Tibial nerve (tissue), 4 donors: ENCODE results near the gene RNF4.

Experiments used
- CTCF ChIP-seq, 5 experiments: fragments of 200-600 bp in 3 of 5; fragments of 450-650 bp in 2 of 5; sonication (generic) in 3 of 5; IDR thresholded peaks; one replicate each; pipeline ENCODE4 v1.5.1; 2016 to 2019; ENCODE audit warnings: antibody characterized with exemption in 5 of 5, mild to moderate bottlenecking in 3 of 5, moderate library complexity in 2 of 5
- EP300 ChIP-seq, 2 donors: sonication (generic); formaldehyde crosslinking; IDR thresholded peaks; one replicate each; pipeline ENCODE4 v1.6.1; 2017; ENCODE audit warnings: antibody characterized with exemption in 2 of 2, mild to moderate bottlenecking in 1 of 2
- POLR2A ChIP-seq, 2 donors: fragments of 450-650 bp; IDR thresholded peaks; one replicate each; pipeline ENCODE4 v1.6.1; 2017; ENCODE audit warnings: antibody characterized with exemption in 2 of 2, mild to moderate bottlenecking in 2 of 2, moderate library complexity in 2 of 2

GRCh38 chr4:2483237-2483636, 14.3 kb downstream of the RNF4 start:
- TF ChIP-seq CTCF (IDR thresholded peaks at IDR 0.05) (no peak), POLR2A (IDR thresholded peaks at IDR 0.05) (no peak), EP300 (IDR thresholded peaks at IDR 0.05) (no peak)
